PC-3 (cell line): Measurements from ENCODE around the gene ZBTB43.

Experiments used
- EZH2 ChIP-seq: fragments of 300-600 bp; sonication (generic); IDR thresholded peaks from one replicate; pipeline ENCODE4 v1.6.1; 2017; ENCODE audit warnings: antibody characterized with exemption, mild to moderate bottlenecking, low read length; ENCODE audit not compliant: unreplicated experiment
- EZH2phosphoT487 ChIP-seq: fragments of 300-600 bp; sonication (generic); IDR thresholded peaks from 2 replicates; pipeline ENCODE4 v1.6.1; 2018; ENCODE audit warnings: mild to moderate bottlenecking, antibody characterized with exemption, low read length, borderline replicate concordance
- TF ChIP-seq, protein P1 (sequence below): fragments of 300-600 bp; sonication (generic); conservative IDR thresholded peaks from 2 replicates; pipeline ENCODE4 v1.5.1; 2017; ENCODE audit warnings: antibody characterized with exemption, low read depth, mild to moderate bottlenecking, low read length

DNA sequence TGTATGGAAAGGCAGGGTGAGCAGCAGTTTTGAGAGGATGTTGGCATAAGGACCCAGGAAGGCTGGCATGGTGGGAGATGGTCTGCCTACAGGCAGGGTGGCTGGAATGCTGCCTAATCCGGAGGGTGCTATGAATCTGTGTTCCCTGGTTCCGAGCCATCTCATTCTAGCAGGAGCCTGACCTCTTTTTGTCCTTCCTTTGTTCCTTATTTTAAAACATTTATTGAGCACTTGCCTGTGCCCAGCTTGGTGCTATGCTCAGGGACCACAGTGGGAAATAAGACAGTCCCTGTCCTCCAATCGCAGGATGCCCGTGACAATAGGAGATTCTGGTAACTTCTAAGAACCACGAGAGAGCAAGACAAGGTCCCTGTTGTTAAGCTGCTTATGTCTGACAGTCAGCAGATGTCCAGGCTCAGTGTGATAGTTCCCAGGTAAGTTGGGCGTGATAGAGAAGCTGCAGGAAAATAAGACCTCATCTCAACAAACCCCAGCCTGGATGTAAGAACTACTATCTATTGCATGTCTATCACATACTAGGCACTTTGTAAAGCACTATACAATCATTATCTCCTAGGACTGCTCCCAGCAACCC lies 46.5 kb downstream of the ZBTB43 start:
- TF ChIP-seq, protein P1, sequence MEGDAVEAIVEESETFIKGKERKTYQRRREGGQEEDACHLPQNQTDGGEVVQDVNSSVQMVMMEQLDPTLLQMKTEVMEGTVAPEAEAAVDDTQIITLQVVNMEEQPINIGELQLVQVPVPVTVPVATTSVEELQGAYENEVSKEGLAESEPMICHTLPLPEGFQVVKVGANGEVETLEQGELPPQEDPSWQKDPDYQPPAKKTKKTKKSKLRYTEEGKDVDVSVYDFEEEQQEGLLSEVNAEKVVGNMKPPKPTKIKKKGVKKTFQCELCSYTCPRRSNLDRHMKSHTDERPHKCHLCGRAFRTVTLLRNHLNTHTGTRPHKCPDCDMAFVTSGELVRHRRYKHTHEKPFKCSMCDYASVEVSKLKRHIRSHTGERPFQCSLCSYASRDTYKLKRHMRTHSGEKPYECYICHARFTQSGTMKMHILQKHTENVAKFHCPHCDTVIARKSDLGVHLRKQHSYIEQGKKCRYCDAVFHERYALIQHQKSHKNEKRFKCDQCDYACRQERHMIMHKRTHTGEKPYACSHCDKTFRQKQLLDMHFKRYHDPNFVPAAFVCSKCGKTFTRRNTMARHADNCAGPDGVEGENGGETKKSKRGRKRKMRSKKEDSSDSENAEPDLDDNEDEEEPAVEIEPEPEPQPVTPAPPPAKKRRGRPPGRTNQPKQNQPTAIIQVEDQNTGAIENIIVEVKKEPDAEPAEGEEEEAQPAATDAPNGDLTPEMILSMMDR = no peak
- TF ChIP-seq EZH2 = no peak
- no peak for TF ChIP-seq EZH2phosphoT487
